ENCODE results near the gene SPTBN4.

Gene SPTBN4

GRCh38 chr19:40604647-40605215 lies 137.9 kb downstream of the SPTBN4 start:
- DNase-seq (ENCODE audit: low spot score) = peak; percentile 51

- peak; percentile 94 for DNase-seq (ENCODE audit: low spot score)
These were observed 138.6 kb downstream of the SPTBN4 start for GRCh38 chr19:40605216-40605971.

GRCh38 chr19:40607311-40608239 lies 140.8 kb downstream of the SPTBN4 start:
- no peak for DNase-seq (ENCODE audit: low spot score)

- no peak for DNase-seq (ENCODE audit: low spot score)
These were observed 141.4 kb downstream of the SPTBN4 start for GRCh38 chr19:40608240-40608621.

GRCh38 chr19:40608957-40609356 lies 142.2 kb downstream of the SPTBN4 start:
- DNase-seq (ENCODE audit: low spot score) = no peak

GRCh38 chr19:40609561-40610395 lies 143.0 kb downstream of the SPTBN4 start:
- DNase-seq (ENCODE audit: low spot score) = peak; percentile 90

- peak; percentile 31 for DNase-seq (ENCODE audit: low spot score)
These were observed 143.7 kb downstream of the SPTBN4 start for GRCh38 chr19:40610396-40611064.

- DNase-seq (ENCODE audit: low spot score) = no peak
These were observed 144.3 kb downstream of the SPTBN4 start for GRCh38 chr19:40611096-40611495.

GRCh38 chr19:40611900-40612698 lies 145.3 kb downstream of the SPTBN4 start:
- DNase-seq (ENCODE audit: low spot score) = no peak

GRCh38 chr19:40612831-40613689 lies 146.3 kb downstream of the SPTBN4 start:
- peak; percentile 78 for DNase-seq (ENCODE audit: low spot score)

GRCh38 chr19:40613690-40614621 lies 147.2 kb downstream of the SPTBN4 start:
- peak; percentile 94 for DNase-seq (ENCODE audit: low spot score)

GRCh38 chr19:40614622-40615411 lies 148.0 kb downstream of the SPTBN4 start:
- DNase-seq (ENCODE audit: low spot score) = peak; percentile 92

- DNase-seq (ENCODE audit: low spot score) = no peak
These were observed 149.4 kb downstream of the SPTBN4 start for GRCh38 chr19:40616178-40616577.

- DNase-seq (ENCODE audit: low spot score) = no peak
These were observed 150.1 kb downstream of the SPTBN4 start for GRCh38 chr19:40616941-40617340.

- no peak for DNase-seq (ENCODE audit: low spot score)
These were observed 151.2 kb downstream of the SPTBN4 start for GRCh38 chr19:40617961-40618360.

- no peak for DNase-seq (ENCODE audit: low spot score)
These were observed 152.7 kb downstream of the SPTBN4 start for GRCh38 chr19:40619333-40620160.

GRCh38 chr19:40620161-40620485 lies 153.3 kb downstream of the SPTBN4 start:
- no peak for DNase-seq (ENCODE audit: low spot score)

All from NAMALWA (cell line).